GM12874 (cell line): ENCODE results near the gene SKI.

Experiments used
- TF ChIP-seq, protein P1 (sequence below): IDR thresholded peaks from 2 replicates; pipeline ENCODE4 v1.5.1; 2011; ENCODE audit warnings: low read depth, mild to moderate bottlenecking, control low read depth, low read length, moderate library complexity; ENCODE audit not compliant: insufficient read depth

The SKI gene

GRCh38 chr1:2294033-2294724 lies 66.1 kb downstream of the SKI start:
- TF ChIP-seq, protein P1, sequence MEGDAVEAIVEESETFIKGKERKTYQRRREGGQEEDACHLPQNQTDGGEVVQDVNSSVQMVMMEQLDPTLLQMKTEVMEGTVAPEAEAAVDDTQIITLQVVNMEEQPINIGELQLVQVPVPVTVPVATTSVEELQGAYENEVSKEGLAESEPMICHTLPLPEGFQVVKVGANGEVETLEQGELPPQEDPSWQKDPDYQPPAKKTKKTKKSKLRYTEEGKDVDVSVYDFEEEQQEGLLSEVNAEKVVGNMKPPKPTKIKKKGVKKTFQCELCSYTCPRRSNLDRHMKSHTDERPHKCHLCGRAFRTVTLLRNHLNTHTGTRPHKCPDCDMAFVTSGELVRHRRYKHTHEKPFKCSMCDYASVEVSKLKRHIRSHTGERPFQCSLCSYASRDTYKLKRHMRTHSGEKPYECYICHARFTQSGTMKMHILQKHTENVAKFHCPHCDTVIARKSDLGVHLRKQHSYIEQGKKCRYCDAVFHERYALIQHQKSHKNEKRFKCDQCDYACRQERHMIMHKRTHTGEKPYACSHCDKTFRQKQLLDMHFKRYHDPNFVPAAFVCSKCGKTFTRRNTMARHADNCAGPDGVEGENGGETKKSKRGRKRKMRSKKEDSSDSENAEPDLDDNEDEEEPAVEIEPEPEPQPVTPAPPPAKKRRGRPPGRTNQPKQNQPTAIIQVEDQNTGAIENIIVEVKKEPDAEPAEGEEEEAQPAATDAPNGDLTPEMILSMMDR: no peak

DNA sequence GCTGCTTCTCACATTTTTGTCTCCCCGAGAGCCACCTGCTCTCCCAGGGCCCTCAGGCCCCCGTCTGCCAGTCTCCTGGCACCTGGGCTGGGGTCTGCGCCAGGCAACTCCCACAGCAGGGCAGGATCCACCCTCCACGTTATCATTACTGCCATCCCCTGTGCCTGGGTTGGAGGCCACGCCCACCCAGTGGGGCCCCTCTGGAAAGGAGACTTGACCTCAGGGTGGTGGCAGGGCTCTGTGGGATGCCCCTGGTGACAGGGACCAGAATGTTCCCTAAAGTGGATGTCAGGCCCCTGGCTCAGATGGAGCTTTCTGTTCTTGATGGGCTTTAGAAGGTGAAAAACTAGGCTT lies 66.6 kb downstream of the SKI start:
- TF ChIP-seq, protein P1: no peak

GRCh38 chr1:2295526-2295925 lies 67.4 kb downstream of the SKI start:
- TF ChIP-seq, protein P1: no peak

- TF ChIP-seq, protein P1: no peak
Measured at GRCh38 chr1:2296614-2297013, 68.5 kb downstream of the SKI start.

DNA sequence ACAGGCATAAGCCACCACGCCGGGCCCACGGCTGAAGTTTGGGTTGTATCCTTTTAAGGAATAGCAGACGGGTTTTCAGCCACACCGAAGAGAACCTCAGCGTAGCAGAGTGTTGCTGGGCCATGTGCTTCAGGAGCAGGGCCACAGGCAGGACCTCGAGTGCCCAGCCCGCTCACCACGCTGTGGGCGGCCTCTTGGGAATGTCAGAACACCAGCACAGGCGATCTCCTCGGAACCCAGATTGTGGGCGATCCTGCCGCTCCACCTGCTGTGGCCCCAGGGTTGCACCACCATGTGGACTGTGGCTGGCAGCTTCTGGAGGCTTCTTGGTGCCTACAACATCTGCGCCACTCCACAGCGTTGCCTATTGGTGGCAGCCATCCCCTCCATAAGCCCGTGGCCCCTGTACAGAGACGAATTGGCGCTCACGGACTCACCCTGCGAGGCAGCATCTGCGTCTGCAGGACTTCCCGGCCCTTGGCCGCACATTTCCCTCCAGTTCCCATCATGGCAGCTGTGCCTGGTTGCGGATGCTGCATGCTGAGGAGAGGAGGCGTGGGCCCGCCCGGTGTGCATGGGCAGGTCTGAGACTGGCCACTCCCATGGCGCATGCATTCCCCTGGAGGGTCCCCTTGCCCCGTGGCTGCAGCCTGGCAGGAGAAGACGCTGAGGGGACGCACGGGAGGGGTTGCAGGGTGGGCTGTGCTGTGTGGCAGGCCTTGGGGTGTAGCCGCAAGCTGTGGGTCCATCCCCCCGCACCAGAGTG lies 69.3 kb downstream of the SKI start:
- TF ChIP-seq, protein P1: no peak

GRCh38 chr1:2298685-2299084 lies 70.6 kb downstream of the SKI start:
- TF ChIP-seq, protein P1: no peak

GRCh38 chr1:2299131-2299627 lies 71.1 kb downstream of the SKI start:
- TF ChIP-seq, protein P1: no peak
